Islet of Langerhans (tissue), 1 donor: Measurements from ENCODE around the gene ATP11A.
"Not testable (repeated sequence)": the region's sequence is repeated elsewhere in the genome, so short reads cannot be mapped to it uniquely, and the experiment has no call there.

ENCODE experiments used
- FAIRE-seq: peaks from one replicate; lab custom pipeline; 2011; peaks lifted over from hg19 to GRCh38; lab: Jason Lieb, UNC

Gene ATP11A

GRCh38 chr13:112865478-112865877 is 175.6 kb downstream of the ATP11A start:
- not testable (repeated sequence) for FAIRE-seq

GRCh38 chr13:112867301-112867711 is 177.5 kb downstream of the ATP11A start:
- FAIRE-seq: no peak

- no peak for FAIRE-seq
Measured at GRCh38 chr13:112868308-112868707, 178.5 kb downstream of the ATP11A start.

GRCh38 chr13:112869202-112870050 is 179.6 kb downstream of the ATP11A start:
- no peak for FAIRE-seq

- FAIRE-seq: no peak
Measured at GRCh38 chr13:112870051-112870331, 180.2 kb downstream of the ATP11A start.

- no peak for FAIRE-seq
Measured at GRCh38 chr13:112870737-112871287, 181.0 kb downstream of the ATP11A start.

GRCh38 chr13:112871742-112872141 is 181.9 kb downstream of the ATP11A start:
- FAIRE-seq: no peak

- FAIRE-seq: not testable (repeated sequence)
Measured at GRCh38 chr13:112872657-112873631, 183.1 kb downstream of the ATP11A start.

- FAIRE-seq: no peak
Measured at GRCh38 chr13:112873851-112874750, 184.3 kb downstream of the ATP11A start.

GRCh38 chr13:112874751-112875300 is 185.0 kb downstream of the ATP11A start:
- FAIRE-seq: no peak

- no peak for FAIRE-seq
Measured at GRCh38 chr13:112875627-112876026, 185.8 kb downstream of the ATP11A start.

- FAIRE-seq: no peak
Measured at GRCh38 chr13:112876305-112877000, 186.6 kb downstream of the ATP11A start.

GRCh38 chr13:112877066-112877465 is 187.2 kb downstream of the ATP11A start:
- no peak for FAIRE-seq

- no peak for FAIRE-seq
Measured at GRCh38 chr13:112877539-112877938, 187.7 kb downstream of the ATP11A start.

GRCh38 chr13:112877976-112878955 is 188.4 kb downstream of the ATP11A start:
- FAIRE-seq: no peak

GRCh38 chr13:112879283-112879833 is 189.5 kb downstream of the ATP11A start:
- FAIRE-seq: no peak

- FAIRE-seq: no peak
Measured at GRCh38 chr13:112880221-112880641, 190.4 kb downstream of the ATP11A start.

- no peak for FAIRE-seq
Measured at GRCh38 chr13:112880976-112881540, 191.2 kb downstream of the ATP11A start.
